ENCODE measurements around the gene LDB2.

- TF ChIP-seq CTCF (IDR thresholded peaks at IDR 0.05 in 4 of 5, conservative IDR thresholded peaks at IDR 0.05 in 1 of 5) (no peak), POLR2A (IDR thresholded peaks at IDR 0.05) (no peak)
Observed at GRCh38 chr4:16573206-16573605, 325.2 kb downstream of the LDB2 start.
